SHP77 (cell line): ENCODE data around the gene FRMPD2.
"Not testable (repeated sequence)": the region's sequence is repeated elsewhere in the genome, so short reads cannot be mapped to it uniquely, and the experiment has no call there.

Experiments used
- DNase-seq, 2 experiments: peaks; one replicate each; lab custom pipeline; 2025; lab: John Stamatoyannopoulos, UW

FRMPD2 gene

GRCh38 chr10:48289501-48290238 is 15.2 kb upstream of the FRMPD2 start:
- DNase-seq, result peak; percentile 18 to 32

GRCh38 chr10:48288661-48289060 is 14.2 kb upstream of the FRMPD2 start:
- DNase-seq, result no peak

- no peak for DNase-seq
These were observed 13.2 kb upstream of the FRMPD2 start for GRCh38 chr10:48287417-48288391.

- DNase-seq, result no peak
These were observed 11.9 kb upstream of the FRMPD2 start for GRCh38 chr10:48286356-48286755.

GRCh38 chr10:48285710-48286109 is 11.2 kb upstream of the FRMPD2 start:
- no peak for DNase-seq

- no peak for DNase-seq
These were observed 10.3 kb upstream of the FRMPD2 start for GRCh38 chr10:48284811-48285210.

GRCh38 chr10:48284002-48284546 is 9.6 kb upstream of the FRMPD2 start:
- DNase-seq, result no peak

- DNase-seq, result no peak
These were observed 8.3 kb upstream of the FRMPD2 start for GRCh38 chr10:48282829-48283228.

GRCh38 chr10:48281697-48282096 is 7.2 kb upstream of the FRMPD2 start:
- DNase-seq, result not testable (repeated sequence)

- DNase-seq, result no peak
These were observed 4.7 kb upstream of the FRMPD2 start for GRCh38 chr10:48279081-48279751.

GRCh38 chr10:48277093-48277492 is 2.6 kb upstream of the FRMPD2 start:
- DNase-seq, result no peak

- no peak for DNase-seq
These were observed 755 bp downstream of the FRMPD2 start for GRCh38 chr10:48273741-48274140.

- no peak for DNase-seq
These were observed 1.8 kb downstream of the FRMPD2 start for GRCh38 chr10:48272682-48273081.

- no peak for DNase-seq
These were observed 3.3 kb downstream of the FRMPD2 start for GRCh38 chr10:48271047-48271730.

GRCh38 chr10:48266528-48266927 is 8.0 kb downstream of the FRMPD2 start:
- DNase-seq, result no peak

GRCh38 chr10:48258105-48258504 is 16.4 kb downstream of the FRMPD2 start:
- no peak for DNase-seq

GRCh38 chr10:48257407-48257961 is 17.0 kb downstream of the FRMPD2 start:
- DNase-seq, result no peak

GRCh38 chr10:48255722-48256121 is 18.8 kb downstream of the FRMPD2 start:
- DNase-seq, result no peak

GRCh38 chr10:48254750-48255512 is 19.6 kb downstream of the FRMPD2 start:
- DNase-seq, result no peak

- DNase-seq, result no peak
These were observed 20.4 kb downstream of the FRMPD2 start for GRCh38 chr10:48253970-48254657.
